Keratinocyte (primary cell): ENCODE measurements around the gene KCNG2.

Experiments
- CTCF ChIP-seq, 3 experiments: IDR thresholded peaks in 1 of 3; conservative IDR thresholded peaks in 1 of 3; optimal IDR thresholded peaks in 1 of 3; 2 replicates in 2 of 3; 3 replicates in 1 of 3; pipeline versions ENCODE3 to v1.5.1; 2011; ENCODE audit warnings: low read length in 3 of 3, mild to moderate bottlenecking in 3 of 3, moderate library complexity in 2 of 3, control low read depth in 1 of 3, inconsistent platforms in 1 of 3; ENCODE audit not compliant: insufficient read depth in 2 of 3; ENCODE audit errors: extremely low read depth in 1 of 3
- EZH2 ChIP-seq: IDR thresholded peaks from one replicate; pipeline ENCODE4 v1.6.1; 2012; ENCODE audit warnings: inconsistent platforms, mild to moderate bottlenecking, low read length, moderate library complexity

- TF ChIP-seq CTCF (optimal IDR thresholded peaks at IDR 0.05 in 1 of 3, IDR thresholded peaks at IDR 0.05 in 1 of 3, conservative IDR thresholded peaks at IDR 0.05 in 1 of 3; ENCODE audit: extremely low read depth in 1 of 3, insufficient read depth in 2 of 3, low read length in 3 of 3) (no peak), EZH2 (no peak)
These were observed 46.7 kb upstream of the KCNG2 start for GRCh38 chr18:79750980-79751571.
